NCI-H446 treated with DMSO at 0.1 percent for 48 hours (cell line): ENCODE results near the gene NLGN1.
"Not testable (repeated sequence)": the region's sequence is repeated elsewhere in the genome, so short reads cannot be mapped to it uniquely, and the experiment has no call there.

Source experiments
- DNase-seq: peaks from one replicate; lab custom pipeline; 2025; lab: John Stamatoyannopoulos, UW

Gene NLGN1

GRCh38 chr3:173553635-173554280 lies 156.2 kb downstream of the NLGN1 start:
- DNase-seq, result peak; percentile 52

GRCh38 chr3:173556546-173556945 lies 159.0 kb downstream of the NLGN1 start:
- no peak for DNase-seq

GRCh38 chr3:173567997-173568396 lies 170.5 kb downstream of the NLGN1 start:
- DNase-seq, result no peak

GRCh38 chr3:173568623-173569022 lies 171.1 kb downstream of the NLGN1 start:
- no peak for DNase-seq

- no peak for DNase-seq
Measured at GRCh38 chr3:173583496-173583895, 186.0 kb downstream of the NLGN1 start.

GRCh38 chr3:173584093-173584837 lies 186.7 kb downstream of the NLGN1 start:
- peak; percentile 70 for DNase-seq

GRCh38 chr3:173584838-173585831 lies 187.6 kb downstream of the NLGN1 start:
- DNase-seq, result peak; percentile 89

- DNase-seq, result no peak
Measured at GRCh38 chr3:173586166-173586565, 188.6 kb downstream of the NLGN1 start.

GRCh38 chr3:173587055-173587454 lies 189.5 kb downstream of the NLGN1 start:
- no peak for DNase-seq

- DNase-seq, result peak; percentile 48
Measured at GRCh38 chr3:173588556-173588955, 191.0 kb downstream of the NLGN1 start.

GRCh38 chr3:173589116-173589515 lies 191.6 kb downstream of the NLGN1 start:
- no peak for DNase-seq

- DNase-seq, result peak; percentile 29
Measured at GRCh38 chr3:173591401-173591800, 193.9 kb downstream of the NLGN1 start.

- DNase-seq, result not testable (repeated sequence)
Measured at GRCh38 chr3:173594881-173595280, 197.3 kb downstream of the NLGN1 start.

GRCh38 chr3:173599673-173600072 lies 202.1 kb downstream of the NLGN1 start:
- DNase-seq, result no peak

- DNase-seq, result no peak
Measured at GRCh38 chr3:173614522-173614921, 217.0 kb downstream of the NLGN1 start.

GRCh38 chr3:173615661-173616060 lies 218.1 kb downstream of the NLGN1 start:
- DNase-seq, result peak; percentile 65

GRCh38 chr3:173617490-173617889 lies 219.9 kb downstream of the NLGN1 start:
- DNase-seq, result peak; percentile 93

- no peak for DNase-seq
Measured at GRCh38 chr3:173618148-173618547, 220.6 kb downstream of the NLGN1 start.

GRCh38 chr3:173618703-173619102 lies 221.2 kb downstream of the NLGN1 start:
- DNase-seq, result peak; percentile 41

GRCh38 chr3:173622166-173622565 lies 224.6 kb downstream of the NLGN1 start:
- no peak for DNase-seq

- no peak for DNase-seq
Measured at GRCh38 chr3:173624086-173624485, 226.5 kb downstream of the NLGN1 start.

- no peak for DNase-seq
Measured at GRCh38 chr3:173630849-173631248, 233.3 kb downstream of the NLGN1 start.
